ENCODE results near the gene WDFY1.

DNA sequence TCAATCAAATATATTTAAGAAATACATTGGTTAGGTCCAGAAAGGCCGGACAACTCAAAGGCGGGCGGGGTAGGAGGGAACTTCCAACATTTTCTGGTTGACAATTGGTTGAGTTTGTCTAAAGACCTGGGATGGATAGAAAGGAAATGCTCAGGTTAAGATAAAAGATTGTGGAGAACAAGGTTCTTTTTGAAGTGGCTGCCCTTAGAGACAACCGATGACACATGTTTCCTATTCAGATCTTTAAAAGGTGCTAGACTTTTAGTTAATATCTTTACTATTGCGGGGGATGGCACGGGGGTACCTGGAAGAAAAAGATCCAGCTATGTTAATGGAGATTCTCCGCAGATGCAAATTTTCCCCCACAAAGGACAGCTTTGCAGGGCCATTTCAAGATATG, 97.7 kb downstream of the WDFY1 start:
- no peak for TF ChIP-seq CTCF (conservative IDR thresholded peaks at IDR 0.05; ENCODE audit: low read depth, low read length)
- no peak for TF ChIP-seq EZH2 (IDR thresholded peaks at IDR 0.05; ENCODE audit: borderline replicate concordance, low read depth, low read length, poor library complexity, severe bottlenecking)

All from A673 (cell line).